Measurements from ENCODE around the gene RAB19.

RAB19 gene

DNA sequence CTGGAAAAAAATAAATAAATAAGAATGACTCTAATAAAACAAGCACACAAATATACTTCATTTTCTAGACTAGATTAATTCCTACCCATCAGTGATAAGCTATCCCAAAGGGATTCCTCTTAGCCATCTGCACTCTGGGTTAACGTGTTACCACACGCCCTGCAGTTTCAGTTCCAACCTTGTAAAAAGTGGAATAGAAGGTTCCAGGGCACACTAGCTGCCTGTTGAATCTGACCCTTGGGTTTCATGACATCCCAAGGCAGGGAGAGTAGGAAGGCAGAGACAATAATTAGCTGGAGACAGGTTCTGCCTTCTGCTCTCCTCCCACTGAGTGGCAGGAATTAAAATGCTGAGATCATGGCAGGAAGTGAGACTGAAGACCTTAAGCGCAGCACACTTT lies 39.0 kb upstream of the RAB19 start:
- peaks cover 2% of the 10 kb centered on the region for H3K79me1 ChIP-seq (ENCODE audit: low read depth, low read length)
- no peak overlapping the region for H4K91ac ChIP-seq (ENCODE audit: low read depth, low read length, poor library complexity)
- H4K8ac ChIP-seq (ENCODE audit: low read depth, low read length) = no peak overlapping the region
- no CpG with 5 or more reads among the region's 3 CpGs for WGBS, 2 donors (ENCODE audit: extremely low coverage in 2 of 2, insufficient read length in 2 of 2, insufficient replicate concordance in 1 of 2)
- H3K4me3 ChIP-seq (ENCODE audit: low read length in 2 of 2) = no peak overlapping the region
- peaks cover 0 to 3% of the 10 kb centered on the region in 2 donors for H3K4me1 ChIP-seq (ENCODE audit: control insufficient read depth in 2 of 2, insufficient read depth in 1 of 2, low read depth in 1 of 2, low read length in 2 of 2)
- no peak overlapping the region for H3K4ac ChIP-seq (ENCODE audit: low read length)
- no peak overlapping the region for H3K14ac ChIP-seq (ENCODE audit: low read length)
- no peak overlapping the region for H3K9ac ChIP-seq (ENCODE audit: low read depth, low read length, poor library complexity)
- H2BK5ac ChIP-seq (ENCODE audit: low read length) = no peak overlapping the region
- DNase-seq (ENCODE audit: low spot score) = no peak
- no peak overlapping the region for H2BK120ac ChIP-seq (ENCODE audit: low read depth, low read length)
- H2AK5ac ChIP-seq (ENCODE audit: low read depth, low read length) = no peak overlapping the region
- H3K27ac ChIP-seq (replicated peaks; ENCODE audit: low read length) = no peak overlapping the region
- no peak overlapping the region for H3K4me2 ChIP-seq (ENCODE audit: insufficient read depth, low read length, poor library complexity, severe bottlenecking)
- no peaks in the 10 kb centered on the region for H3K27me3 ChIP-seq (ENCODE audit: control insufficient read depth in 3 of 3, insufficient read depth in 3 of 3, low read depth in 1 of 3, low read length in 3 of 3)
- H3K9me3 ChIP-seq (replicated peaks in 1 of 2; ENCODE audit: control insufficient read depth in 2 of 2, insufficient read depth in 1 of 2, low read depth in 1 of 2, low read length in 2 of 2) = peaks cover 0 to 3% of the 10 kb centered on the region in 2 donors
- H3K36me3 ChIP-seq (replicated peaks in 1 of 2; ENCODE audit: control insufficient read depth in 2 of 2, insufficient read depth in 2 of 2, low read length in 2 of 2) = peaks cover 4 to 44% of the 10 kb centered on the region in 2 donors
- H3K23ac ChIP-seq (ENCODE audit: low read depth, low read length, poor library complexity) = no peak overlapping the region
- H3K18ac ChIP-seq (ENCODE audit: low read length) = no peak overlapping the region
- H2BK15ac ChIP-seq (ENCODE audit: low read length) = no peak overlapping the region
- no peak overlapping the region for H2BK12ac ChIP-seq (ENCODE audit: low read length)
- no peak overlapping the region for H2AFZ ChIP-seq (ENCODE audit: low read length)

DNA sequence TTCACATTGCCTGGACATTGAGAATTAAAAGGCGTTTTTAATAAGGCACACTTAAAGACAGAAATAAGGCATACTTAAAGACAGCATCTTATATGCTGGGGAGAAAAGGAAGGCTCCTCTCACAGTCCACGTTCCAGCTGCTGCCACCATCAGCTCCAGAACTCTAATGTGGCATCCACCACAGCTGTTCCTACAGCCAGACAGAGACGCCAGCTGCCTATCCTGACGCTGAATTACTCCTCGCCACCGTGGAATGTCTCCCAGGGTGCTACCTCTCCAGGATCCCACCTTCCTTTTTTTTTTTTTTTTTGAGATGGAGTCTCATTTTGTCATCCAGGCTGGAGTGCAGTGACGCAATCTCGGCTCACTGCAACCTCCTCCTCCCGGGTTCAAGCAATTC lies 36.3 kb upstream of the RAB19 start:
- Histone ChIP-seq H2AFZ (ENCODE audit: low read length) (no peak overlapping the region), H3K18ac (ENCODE audit: low read length) (no peak overlapping the region), H2BK5ac (ENCODE audit: low read length) (no peak overlapping the region), H3K27ac (replicated peaks; ENCODE audit: low read length) (no peak overlapping the region), H3K4me1 (ENCODE audit: control insufficient read depth in 2 of 2, insufficient read depth in 1 of 2, low read depth in 1 of 2, low read length in 2 of 2) (peaks cover 0 to 3% of the 10 kb centered on the region in 2 donors), H3K9me3 (replicated peaks in 1 of 2; ENCODE audit: control insufficient read depth in 2 of 2, insufficient read depth in 1 of 2, low read depth in 1 of 2, low read length in 2 of 2) (peaks cover 2 to 3% of the 10 kb centered on the region in 2 donors), H3K23ac (ENCODE audit: low read depth, low read length, poor library complexity) (no peak overlapping the region), H3K9ac (ENCODE audit: low read depth, low read length, poor library complexity) (no peak overlapping the region), H3K79me1 (ENCODE audit: low read depth, low read length) (peaks cover 2% of the 10 kb centered on the region), H3K14ac (ENCODE audit: low read length) (no peak overlapping the region), H3K27me3 (ENCODE audit: control insufficient read depth in 3 of 3, insufficient read depth in 3 of 3, low read depth in 1 of 3, low read length in 3 of 3) (no peaks in the 10 kb centered on the region), H3K4me2 (ENCODE audit: insufficient read depth, low read length, poor library complexity, severe bottlenecking) (no peak overlapping the region), H3K36me3 (replicated peaks in 1 of 2; ENCODE audit: control insufficient read depth in 2 of 2, insufficient read depth in 2 of 2, low read length in 2 of 2) (peaks cover 5 to 43% of the 10 kb centered on the region in 2 donors), H2BK12ac (ENCODE audit: low read length) (no peak overlapping the region), H2AK5ac (ENCODE audit: low read depth, low read length) (no peak overlapping the region), H3K4ac (ENCODE audit: low read length) (no peak overlapping the region), H2BK15ac (ENCODE audit: low read length) (no peak overlapping the region), H3K4me3 (ENCODE audit: low read length in 2 of 2) (no peak overlapping the region), H2BK120ac (ENCODE audit: low read depth, low read length) (no peak overlapping the region), H4K91ac (ENCODE audit: low read depth, low read length, poor library complexity) (no peak overlapping the region), H4K8ac (ENCODE audit: low read depth, low read length) (no peak overlapping the region)
- WGBS, 2 donors (ENCODE audit: extremely low coverage in 2 of 2, insufficient read length in 2 of 2, insufficient replicate concordance in 1 of 2) = no CpG with 5 or more reads among the region's 9 CpGs
- DNase-seq (ENCODE audit: low spot score) = no peak

DNA sequence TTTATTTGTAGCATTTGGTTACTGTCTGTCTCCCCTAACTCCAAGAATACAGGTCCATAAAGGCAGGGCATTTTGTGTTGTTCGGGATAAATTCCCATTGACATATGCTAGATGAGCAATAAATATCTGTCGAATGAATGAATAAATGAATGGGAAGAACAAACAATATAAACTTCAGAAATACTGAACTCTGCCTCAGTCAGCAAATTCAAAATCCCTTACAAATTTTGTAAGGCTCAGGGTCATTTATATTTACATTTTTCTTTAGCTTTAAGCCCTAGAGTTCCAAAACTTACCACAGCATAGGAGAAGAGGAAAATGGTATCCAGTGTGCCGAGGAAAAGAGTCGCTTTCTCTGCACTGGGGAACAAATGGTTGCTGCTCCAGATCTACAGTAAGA lies 34.6 kb upstream of the RAB19 start:
- DNase-seq (ENCODE audit: low spot score) = no peak
- Histone ChIP-seq H3K79me1 (ENCODE audit: low read depth, low read length) (peaks cover 2% of the 10 kb centered on the region), H3K27me3 (ENCODE audit: control insufficient read depth in 3 of 3, insufficient read depth in 3 of 3, low read depth in 1 of 3, low read length in 3 of 3) (no peaks in the 10 kb centered on the region), H3K4me2 (ENCODE audit: insufficient read depth, low read length, poor library complexity, severe bottlenecking) (no peak overlapping the region), H3K4ac (ENCODE audit: low read length) (no peak overlapping the region), H3K4me1 (ENCODE audit: control insufficient read depth in 2 of 2, insufficient read depth in 1 of 2, low read depth in 1 of 2, low read length in 2 of 2) (peaks cover 0 to 2% of the 10 kb centered on the region in 2 donors), H3K36me3 (replicated peaks in 1 of 2; ENCODE audit: control insufficient read depth in 2 of 2, insufficient read depth in 2 of 2, low read length in 2 of 2) (peaks cover 5 to 39% of the 10 kb centered on the region in 2 donors), H2AFZ (ENCODE audit: low read length) (no peak overlapping the region), H2BK12ac (ENCODE audit: low read length) (no peak overlapping the region), H3K14ac (ENCODE audit: low read length) (no peak overlapping the region), H3K27ac (replicated peaks; ENCODE audit: low read length) (no peak overlapping the region), H2BK15ac (ENCODE audit: low read length) (no peak overlapping the region), H3K9me3 (replicated peaks in 1 of 2; ENCODE audit: control insufficient read depth in 2 of 2, insufficient read depth in 1 of 2, low read depth in 1 of 2, low read length in 2 of 2) (peaks cover 0 to 2% of the 10 kb centered on the region in 2 donors), H2AK5ac (ENCODE audit: low read depth, low read length) (no peak overlapping the region), H4K91ac (ENCODE audit: low read depth, low read length, poor library complexity) (no peak overlapping the region), H3K18ac (ENCODE audit: low read length) (no peak overlapping the region), H3K23ac (ENCODE audit: low read depth, low read length, poor library complexity) (no peak overlapping the region), H2BK5ac (ENCODE audit: low read length) (no peak overlapping the region), H3K9ac (ENCODE audit: low read depth, low read length, poor library complexity) (no peak overlapping the region), H3K4me3 (ENCODE audit: low read length in 2 of 2) (no peak overlapping the region), H2BK120ac (ENCODE audit: low read depth, low read length) (no peak overlapping the region), H4K8ac (ENCODE audit: low read depth, low read length) (no peak overlapping the region)
- WGBS, 2 donors (ENCODE audit: extremely low coverage in 2 of 2, insufficient read length in 2 of 2, insufficient replicate concordance in 1 of 2) = no CpG with 5 or more reads among the region's 4 CpGs

DNA sequence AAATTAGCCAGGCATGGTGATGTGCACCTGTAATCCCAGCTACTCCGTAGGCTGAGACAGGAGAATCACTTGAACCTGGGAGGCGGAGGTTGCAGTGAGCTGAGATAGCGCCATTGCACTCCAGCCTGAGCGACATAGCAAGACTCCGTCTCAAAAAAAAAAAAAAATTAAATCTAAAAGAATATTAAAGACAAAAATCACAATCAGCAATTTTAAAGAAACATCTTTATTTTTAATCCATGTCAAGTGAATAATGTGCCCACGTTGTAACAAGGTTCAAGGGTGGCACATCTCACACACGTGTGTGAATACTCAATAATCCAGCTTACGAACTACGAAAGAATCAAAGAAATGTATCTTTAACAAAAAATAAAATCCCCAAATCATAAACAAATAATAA lies 28.5 kb upstream of the RAB19 start:
- H3K36me3 ChIP-seq (replicated peaks in 1 of 2; ENCODE audit: control insufficient read depth in 2 of 2, insufficient read depth in 2 of 2, low read length in 2 of 2) = peaks cover 14 to 54% of the 10 kb centered on the region in 2 donors
- H2AK5ac ChIP-seq (ENCODE audit: low read depth, low read length) = no peak overlapping the region
- H3K4me2 ChIP-seq (ENCODE audit: insufficient read depth, low read length, poor library complexity, severe bottlenecking) = no peak overlapping the region
- no peaks in the 10 kb centered on the region for H3K27me3 ChIP-seq (ENCODE audit: control insufficient read depth in 3 of 3, insufficient read depth in 3 of 3, low read depth in 1 of 3, low read length in 3 of 3)
- no peak overlapping the region for H3K9ac ChIP-seq (ENCODE audit: low read depth, low read length, poor library complexity)
- no peak overlapping the region for H2BK120ac ChIP-seq (ENCODE audit: low read depth, low read length)
- H3K79me1 ChIP-seq (ENCODE audit: low read depth, low read length) = no peaks in the 10 kb centered on the region
- H3K18ac ChIP-seq (ENCODE audit: low read length) = no peak overlapping the region
- no peak overlapping the region for H3K4me3 ChIP-seq (ENCODE audit: low read length in 2 of 2)
- H4K8ac ChIP-seq (ENCODE audit: low read depth, low read length) = no peak overlapping the region
- no peak overlapping the region for H3K23ac ChIP-seq (ENCODE audit: low read depth, low read length, poor library complexity)
- no peak overlapping the region for H3K4ac ChIP-seq (ENCODE audit: low read length)
- no peak overlapping the region for H3K14ac ChIP-seq (ENCODE audit: low read length)
- H3K9me3 ChIP-seq (replicated peaks in 1 of 2; ENCODE audit: control insufficient read depth in 2 of 2, insufficient read depth in 1 of 2, low read depth in 1 of 2, low read length in 2 of 2) = peaks cover 0 to 2% of the 10 kb centered on the region in 2 donors
- no peak overlapping the region for H3K27ac ChIP-seq (replicated peaks; ENCODE audit: low read length)
- no peak overlapping the region for H4K91ac ChIP-seq (ENCODE audit: low read depth, low read length, poor library complexity)
- no peak overlapping the region for H2AFZ ChIP-seq (ENCODE audit: low read length)
- WGBS, 2 donors (ENCODE audit: extremely low coverage in 2 of 2, insufficient read length in 2 of 2, insufficient replicate concordance in 1 of 2) = 100% methylated on average over 2 of the region's 9 CpGs; no CpG with 5 or more reads in 1 of the 2 donors
- H2BK5ac ChIP-seq (ENCODE audit: low read length) = no peak overlapping the region
- no peak overlapping the region for H2BK12ac ChIP-seq (ENCODE audit: low read length)
- DNase-seq (ENCODE audit: low spot score) = no peak
- H2BK15ac ChIP-seq (ENCODE audit: low read length) = no peak overlapping the region
- H3K4me1 ChIP-seq (ENCODE audit: control insufficient read depth in 2 of 2, insufficient read depth in 1 of 2, low read depth in 1 of 2, low read length in 2 of 2) = no peaks in the 10 kb centered on the region
